ENCODE data around the gene ABCA9.

Gene ABCA9

GRCh38 chr17:69064476-69064875, 3.7 kb upstream of the ABCA9 start:
- DNase-seq (ENCODE audit: low read depth): no peak
- no peak for TF ChIP-seq CTCF (IDR thresholded peaks at IDR 0.05; ENCODE audit: insufficient read depth, low read depth, low read length, missing control alignments)
- H3K4me3 ChIP-seq (ENCODE audit: low read length): no peak overlapping the region

- TF ChIP-seq CTCF (IDR thresholded peaks at IDR 0.05; ENCODE audit: insufficient read depth, low read depth, low read length, missing control alignments): no peak
- H3K4me3 ChIP-seq (ENCODE audit: low read length): no peak overlapping the region
- no peak for DNase-seq (ENCODE audit: low read depth)
Measured at GRCh38 chr17:69064001-69064400, 3.3 kb upstream of the ABCA9 start.

GRCh38 chr17:69062860-69063581, 2.3 kb upstream of the ABCA9 start:
- TF ChIP-seq CTCF (IDR thresholded peaks at IDR 0.05; ENCODE audit: insufficient read depth, low read depth, low read length, missing control alignments): no peak
- no peak for DNase-seq (ENCODE audit: low read depth)
- no peak overlapping the region for H3K4me3 ChIP-seq (ENCODE audit: low read length)

DNA sequence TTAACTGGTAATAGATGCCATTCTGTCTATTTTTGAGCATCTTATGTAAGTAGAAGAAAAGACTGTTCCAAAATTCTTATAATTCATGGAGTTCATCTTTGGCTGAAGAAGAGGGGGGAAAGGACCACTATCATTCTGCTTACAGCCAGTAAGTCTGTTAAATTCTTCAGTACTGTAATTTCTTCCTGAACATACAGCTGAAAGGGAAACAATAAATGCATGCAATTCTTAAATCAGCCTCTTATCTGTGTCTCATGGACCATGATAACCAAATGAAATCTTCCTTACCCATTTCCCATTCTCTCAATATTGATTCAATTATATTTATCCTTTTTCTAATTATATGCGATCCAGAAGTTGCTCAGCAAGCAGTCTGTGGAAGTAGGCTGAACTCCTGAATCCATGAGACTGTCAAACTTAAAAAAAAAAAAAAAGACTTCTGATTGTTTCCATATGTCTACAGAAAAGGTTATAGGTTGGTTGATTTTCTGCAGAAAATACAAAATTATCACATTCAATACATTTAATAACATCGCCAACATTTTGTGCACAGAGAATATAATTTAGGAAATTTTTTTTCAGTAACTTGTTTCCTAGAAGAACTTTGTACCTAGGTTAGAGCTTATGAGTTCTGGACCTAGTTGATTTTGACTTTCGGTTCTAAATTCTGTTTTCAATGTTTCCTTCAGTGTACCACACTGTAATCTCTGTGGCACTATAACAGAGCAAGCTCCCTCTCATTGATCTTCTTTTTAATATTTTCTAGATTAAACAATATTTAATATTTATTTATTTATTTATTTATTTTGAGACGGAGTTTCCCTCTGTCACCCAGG, 1.2 kb upstream of the ABCA9 start:
- H3K4me3 ChIP-seq (ENCODE audit: low read length): no peak overlapping the region
- TF ChIP-seq CTCF (IDR thresholded peaks at IDR 0.05; ENCODE audit: insufficient read depth, low read depth, low read length, missing control alignments): no peak
- DNase-seq (ENCODE audit: low read depth): no peak

DNA sequence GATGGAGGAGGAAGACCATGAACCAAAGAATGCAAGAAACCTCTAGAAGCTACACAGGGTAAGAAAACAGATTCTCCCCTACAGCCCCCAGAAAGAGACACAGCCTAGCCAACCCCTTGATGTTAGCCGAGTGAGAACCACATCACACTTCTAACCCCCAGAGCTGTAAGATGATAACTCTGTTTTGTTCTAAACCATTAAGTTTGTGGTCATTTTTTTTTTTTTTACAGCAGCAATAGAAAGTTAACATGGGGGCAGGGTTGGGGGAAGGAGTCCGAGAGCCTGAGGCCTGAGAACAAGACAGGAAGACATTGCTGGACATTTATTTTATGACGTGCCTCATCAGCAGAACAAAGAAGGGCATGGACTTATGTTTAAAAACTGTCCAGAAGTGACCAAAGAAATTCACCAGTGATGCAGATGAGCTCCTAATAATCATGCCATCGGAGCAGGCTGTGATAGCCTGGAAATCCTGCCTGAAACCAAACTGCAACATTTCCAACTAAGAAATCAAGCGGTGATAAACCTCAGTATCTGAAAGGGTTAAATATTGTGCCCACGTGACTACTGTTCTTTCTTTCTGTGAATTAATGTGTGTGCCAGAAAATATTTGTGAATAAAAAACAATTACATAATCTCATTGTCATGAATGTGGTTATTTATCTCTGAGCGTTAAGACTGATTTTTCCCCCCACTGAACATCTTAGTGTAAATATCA, 1.1 kb downstream of the ABCA9 start:
- no peak for TF ChIP-seq CTCF (IDR thresholded peaks at IDR 0.05; ENCODE audit: insufficient read depth, low read depth, low read length, missing control alignments)
- DNase-seq (ENCODE audit: low read depth): no peak
- H3K4me3 ChIP-seq (ENCODE audit: low read length): no peak overlapping the region

DNA sequence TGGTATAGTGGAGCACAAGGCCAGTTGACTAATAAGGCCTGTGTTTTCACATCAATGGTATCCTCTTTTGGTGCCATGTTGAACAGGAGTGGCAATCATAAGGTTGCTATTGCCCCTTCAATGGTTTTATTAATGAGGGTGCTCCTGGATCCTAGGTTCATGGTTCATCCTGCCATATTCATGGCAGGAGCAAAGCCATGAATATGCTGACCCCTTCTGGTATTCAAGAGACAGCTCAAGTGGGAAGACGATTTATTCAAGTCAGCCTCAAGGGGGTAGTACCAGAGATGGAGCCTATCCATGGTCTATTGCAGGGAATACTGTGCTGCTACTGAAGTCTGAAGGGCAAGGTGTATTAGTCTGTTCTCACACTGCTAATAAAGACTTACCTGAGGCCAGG, 2.6 kb downstream of the ABCA9 start:
- no peak overlapping the region for H3K4me3 ChIP-seq (ENCODE audit: low read length)
- no peak for TF ChIP-seq CTCF (IDR thresholded peaks at IDR 0.05; ENCODE audit: insufficient read depth, low read depth, low read length, missing control alignments)
- no peak for DNase-seq (ENCODE audit: low read depth)

Measured in epithelial cell of esophagus (primary cell).